H9 (cell line): ENCODE data around the gene SELENOV. TPM values are rescaled to one million over a fixed set of nuclear protein-coding genes. Genes with fewer than 3 reads are reported as not detected.

Experiments used
- DNase-seq: peaks from one replicate; pipeline ENCODE4 v3.0.0-alpha.2; 2017
- H2AFZ ChIP-seq: one replicate; pipeline ENCODE4 v1.6.1; 2013; ENCODE audit warnings: mild to moderate bottlenecking, low read length, control low read depth, moderate library complexity
- H2AK5ac ChIP-seq: 2 replicates; pipeline ENCODE4 v1.6.1; 2013; ENCODE audit warnings: low read length, control low read depth, mixed read lengths; ENCODE audit not compliant: insufficient read length
- H2BK120ac ChIP-seq: one replicate; pipeline ENCODE4 v1.6.1; 2013; ENCODE audit warnings: low read depth, mild to moderate bottlenecking, low read length, control low read depth, inconsistent platforms; ENCODE audit not compliant: poor library complexity, severe bottlenecking
- H2BK12ac ChIP-seq: 2 replicates; pipeline ENCODE4 v1.6.1; 2013; ENCODE audit warnings: low read length, control low read depth, mixed read lengths, low read depth; ENCODE audit not compliant: insufficient read length
- H2BK15ac ChIP-seq: 2 replicates; pipeline ENCODE4 v1.6.1; 2013; ENCODE audit warnings: low read depth, low read length, control low read depth
- H2BK20ac ChIP-seq: one replicate; pipeline ENCODE4 v1.6.1; 2013; ENCODE audit warnings: low read depth, mild to moderate bottlenecking, low read length, control low read depth, inconsistent platforms; ENCODE audit not compliant: poor library complexity, severe bottlenecking
- H2BK5ac ChIP-seq: 2 replicates; pipeline ENCODE4 v1.6.1; 2013; ENCODE audit warnings: low read length, control low read depth, mixed read lengths; ENCODE audit not compliant: insufficient read length
- H3K14ac ChIP-seq: 2 replicates; pipeline ENCODE4 v1.6.1; 2013; ENCODE audit warnings: low read length, control low read depth; ENCODE audit not compliant: insufficient read depth
- H3K18ac ChIP-seq: 2 replicates; pipeline ENCODE4 v1.6.1; 2013; ENCODE audit warnings: low read depth, mild to moderate bottlenecking, mixed read lengths, low read length, control low read depth; ENCODE audit not compliant: insufficient read length
- H3K23ac ChIP-seq: 2 replicates; pipeline ENCODE4 v1.6.1; 2013; ENCODE audit warnings: low read length, control low read depth, mixed read lengths, low read depth; ENCODE audit not compliant: insufficient read length
- H3K23me2 ChIP-seq: 2 replicates; pipeline ENCODE4 v1.6.1; 2013; ENCODE audit warnings: low read depth, mild to moderate bottlenecking, mixed read lengths, low read length, control low read depth; ENCODE audit not compliant: insufficient read length, poor library complexity, severe bottlenecking
- H3K27ac ChIP-seq: 2 replicates; pipeline ENCODE4 v1.5.1; 2013; ENCODE audit warnings: low read length, control low read depth, mixed read lengths, low read depth; ENCODE audit not compliant: insufficient read length
- H3K27me3 ChIP-seq: 2 replicates; pipeline ENCODE4 v1.6.1; 2013; ENCODE audit warnings: low read length, control low read depth, inconsistent platforms; ENCODE audit not compliant: insufficient read depth
- H3K4ac ChIP-seq: 2 replicates; pipeline ENCODE4 v1.6.1; 2013; ENCODE audit warnings: low read depth, mild to moderate bottlenecking, control low read depth, inconsistent platforms, low read length, moderate library complexity
- H3K4me1 ChIP-seq: 2 replicates; pipeline ENCODE4 v1.6.1; 2013; ENCODE audit warnings: low read length, control low read depth, inconsistent platforms; ENCODE audit not compliant: insufficient read depth
- H3K4me2 ChIP-seq: 2 replicates; pipeline ENCODE4 v1.6.1; 2013; ENCODE audit warnings: low read length, control low read depth, mixed read lengths; ENCODE audit not compliant: insufficient read length, insufficient read depth
- H3K56ac ChIP-seq: 2 replicates; pipeline ENCODE4 v1.6.1; 2013; ENCODE audit warnings: low read depth, mild to moderate bottlenecking, mixed read lengths, low read length, control low read depth; ENCODE audit not compliant: insufficient read length
- H3K79me1 ChIP-seq: 2 replicates; pipeline ENCODE4 v1.6.1; 2013; ENCODE audit warnings: low read depth, mild to moderate bottlenecking, moderate library complexity, low read length, control low read depth, inconsistent platforms; ENCODE audit not compliant: insufficient read depth, poor library complexity, severe bottlenecking
- H3K79me2 ChIP-seq: 2 replicates; pipeline ENCODE4 v1.6.1; 2013; ENCODE audit warnings: low read length, control low read depth, inconsistent platforms; ENCODE audit not compliant: insufficient read depth
- H3K9ac ChIP-seq: 2 replicates; pipeline ENCODE4 v1.6.1; 2013; ENCODE audit warnings: low read length, control low read depth, mixed read lengths; ENCODE audit not compliant: insufficient read length; ENCODE audit errors: extremely low read depth
- H3K9me3 ChIP-seq: one replicate; pipeline ENCODE4 v1.6.1; 2013; ENCODE audit warnings: low read depth, low read length, inconsistent platforms; ENCODE audit not compliant: control insufficient read depth
- H3T11ph ChIP-seq: one replicate; pipeline ENCODE4 v1.6.1; 2013; ENCODE audit warnings: mild to moderate bottlenecking, low read length, control low read depth, inconsistent platforms
- H4K20me1 ChIP-seq: one replicate; pipeline ENCODE4 v1.6.1; 2013; ENCODE audit not compliant: control insufficient read depth, insufficient read length, insufficient read depth
- H4K5ac ChIP-seq: 2 replicates; pipeline ENCODE4 v1.6.1; 2013; ENCODE audit warnings: low read depth, mild to moderate bottlenecking, mixed read lengths, low read length, control low read depth; ENCODE audit not compliant: insufficient read length
- H4K8ac ChIP-seq: replicated peaks from 2 replicates; pipeline ENCODE4 v1.6.1; 2013; ENCODE audit warnings: low read length, control low read depth, mixed read lengths, low read depth; ENCODE audit not compliant: insufficient read length
- H4K91ac ChIP-seq: 2 replicates; pipeline ENCODE4 v1.6.1; 2013; ENCODE audit warnings: low read depth, mild to moderate bottlenecking, moderate library complexity, mixed read lengths, low read length, control low read depth; ENCODE audit not compliant: insufficient read length
- H3K27ac Mint-ChIP-seq, 3 experiments: 2 replicates in 2 of 3; 3 replicates in 1 of 3; pipeline ENCODE4 v1.8.0; 2020 to 2021; ENCODE audit warnings: mixed read lengths in 3 of 3, mild to moderate bottlenecking in 1 of 3, moderate library complexity in 1 of 3
- H3K27me3 Mint-ChIP-seq: 2 replicates; pipeline ENCODE4 v1.8.0; 2021; ENCODE audit warnings: low read depth, mild to moderate bottlenecking, moderate library complexity, mixed read lengths
- H3K36me3 Mint-ChIP-seq, 3 experiments: 2 replicates in 2 of 3; 3 replicates in 1 of 3; pipeline ENCODE4 v1.8.0; 2020 to 2021; ENCODE audit warnings: low read depth in 3 of 3, mixed read lengths in 3 of 3; ENCODE audit not compliant: insufficient read depth in 1 of 3
- H3K4me1 Mint-ChIP-seq, 2 experiments: 2 replicates each; pipeline ENCODE4 v1.8.0; 2020; ENCODE audit warnings: mixed read lengths in 2 of 2
- H3K4me3 Mint-ChIP-seq, 2 experiments: 2 replicates in 1 of 2; 3 replicates in 1 of 2; pipeline ENCODE4 v1.8.0; 2020 to 2021; ENCODE audit warnings: mild to moderate bottlenecking in 2 of 2, mixed read lengths in 2 of 2, moderate library complexity in 1 of 2
- H3K9me3 Mint-ChIP-seq, 2 experiments: 2 replicates in 1 of 2; 3 replicates in 1 of 2; pipeline ENCODE4 v1.8.0; 2020; ENCODE audit warnings: mild to moderate bottlenecking in 2 of 2, mixed read lengths in 2 of 2, moderate library complexity in 1 of 2
- WGBS: extraction: QIAGEN DNeasy Blood & Tissue Kit; methylation state at CpG from one replicate; pipeline ENCODE4 v1.1.7; 2013; ENCODE audit warnings: missing lambda C conversion rate, low lambda C conversion rate, mixed read lengths; ENCODE audit not compliant: insufficient read length; ENCODE audit errors: extremely low coverage; 5-methylcytosine and 5-hydroxymethylcytosine counted together
- total RNA-seq: library from RNA; stranded (reverse); gene quantifications from 2 replicates; pipeline ENCODE4 v1.2.1, GENCODE V29; 2021
- TF ChIP-seq, protein P1 (sequence below): fragments of 200-600 bp; sonication (generic); conservative IDR thresholded peaks from 3 replicates; pipeline ENCODE4 v1.8.0; 2021; ENCODE audit warnings: antibody characterized with exemption, mild to moderate bottlenecking

The SELENOV gene
- total RNA-seq, 1 experiment from 2014 or later: 6.9 TPM

DNA sequence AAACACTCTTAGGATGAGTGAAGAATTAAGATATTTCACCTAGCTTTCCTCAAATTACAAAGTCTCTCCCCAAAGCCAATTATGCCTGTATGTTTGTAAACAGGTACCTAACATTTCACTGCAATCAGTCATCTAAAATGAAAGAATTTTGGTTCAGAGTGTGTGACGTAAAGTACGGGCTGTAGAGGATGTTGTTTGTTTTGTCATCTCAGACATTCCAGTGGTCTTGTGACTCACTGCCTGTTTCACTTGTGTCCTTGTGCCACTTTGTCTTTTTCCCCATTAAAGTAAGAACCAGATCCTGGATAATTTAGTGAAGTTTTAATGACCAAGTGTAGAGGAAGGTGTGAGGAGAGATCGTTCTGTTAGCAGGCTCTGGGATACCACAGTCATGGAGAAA is 53.7 kb downstream of the SELENOV start:
- no peak overlapping the region for H4K8ac ChIP-seq
- H3K56ac ChIP-seq: no peak overlapping the region
- H2BK120ac ChIP-seq: no peak overlapping the region
- Mint-ChIP-seq H3K4me1 (peaks cover 0 to under 1% of the 10 kb centered on the region in 2 experiments; a peak in 1 of 4 replicates), H3K27me3 (peaks cover 37% of the 10 kb centered on the region), H3K9me3 (peaks cover 9 to 16% of the 10 kb centered on the region in 2 experiments), H3K27ac (no peak overlapping the region), H3K4me3 (no peak overlapping the region), H3K36me3 (no peaks in the 10 kb centered on the region)
- no peaks in the 10 kb centered on the region for H3K9me3 ChIP-seq
- no peaks in the 10 kb centered on the region for H4K20me1 ChIP-seq
- H2BK12ac ChIP-seq: no peak overlapping the region
- H2AFZ ChIP-seq: no peak overlapping the region
- H3K4ac ChIP-seq: no peak overlapping the region
- no peak overlapping the region for H3K14ac ChIP-seq
- no peak overlapping the region for H3K27ac ChIP-seq
- no peak overlapping the region for H3K9ac ChIP-seq
- no peak overlapping the region for H2BK15ac ChIP-seq
- TF ChIP-seq, protein P1, sequence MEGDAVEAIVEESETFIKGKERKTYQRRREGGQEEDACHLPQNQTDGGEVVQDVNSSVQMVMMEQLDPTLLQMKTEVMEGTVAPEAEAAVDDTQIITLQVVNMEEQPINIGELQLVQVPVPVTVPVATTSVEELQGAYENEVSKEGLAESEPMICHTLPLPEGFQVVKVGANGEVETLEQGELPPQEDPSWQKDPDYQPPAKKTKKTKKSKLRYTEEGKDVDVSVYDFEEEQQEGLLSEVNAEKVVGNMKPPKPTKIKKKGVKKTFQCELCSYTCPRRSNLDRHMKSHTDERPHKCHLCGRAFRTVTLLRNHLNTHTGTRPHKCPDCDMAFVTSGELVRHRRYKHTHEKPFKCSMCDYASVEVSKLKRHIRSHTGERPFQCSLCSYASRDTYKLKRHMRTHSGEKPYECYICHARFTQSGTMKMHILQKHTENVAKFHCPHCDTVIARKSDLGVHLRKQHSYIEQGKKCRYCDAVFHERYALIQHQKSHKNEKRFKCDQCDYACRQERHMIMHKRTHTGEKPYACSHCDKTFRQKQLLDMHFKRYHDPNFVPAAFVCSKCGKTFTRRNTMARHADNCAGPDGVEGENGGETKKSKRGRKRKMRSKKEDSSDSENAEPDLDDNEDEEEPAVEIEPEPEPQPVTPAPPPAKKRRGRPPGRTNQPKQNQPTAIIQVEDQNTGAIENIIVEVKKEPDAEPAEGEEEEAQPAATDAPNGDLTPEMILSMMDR: no peak
- H2BK20ac ChIP-seq: no peak overlapping the region
- no peak overlapping the region for H3T11ph ChIP-seq
- peak overlapping the region; percentile 70 for H4K5ac ChIP-seq
- H3K79me2 ChIP-seq: no peaks in the 10 kb centered on the region
- 0 out of 2 replicates have a peak, but pooled peaks cover 2% of the 10 kb centered on the region for H3K27me3 ChIP-seq
- no peaks in the 10 kb centered on the region for H3K79me1 ChIP-seq
- H2BK5ac ChIP-seq: no peak overlapping the region
- no peak overlapping the region for H4K91ac ChIP-seq
- H3K4me2 ChIP-seq: no peak overlapping the region
- no CpG with 5 or more reads among the region's 3 CpGs for WGBS
- H3K4me1 ChIP-seq: no peaks in the 10 kb centered on the region
- no peak overlapping the region for H3K18ac ChIP-seq
- H3K23ac ChIP-seq: no peak overlapping the region
- H3K23me2 ChIP-seq: no peaks in the 10 kb centered on the region
- DNase-seq: no peak
- no peak overlapping the region for H2AK5ac ChIP-seq

Other genes starting within 250 kb of the SELENOV start
- not detected in 2 replicates for gene IFNL2, start 246.7 kb upstream of the SELENOV start, total RNA-seq
- not detected in 2 replicates for gene IFNL1, start 218.7 kb upstream of the SELENOV start, total RNA-seq
- gene LRFN1, start 194.3 kb upstream of the SELENOV start, total RNA-seq: 4.2 and 4.5 TPM in 2 replicates
- gene GMFG, start 179.1 kb upstream of the SELENOV start, total RNA-seq: 0.48 TPM in 1 of 2 replicates, not detected in the other
- gene SAMD4B, start 172.7 kb upstream of the SELENOV start, total RNA-seq: 134 and 135 TPM in 2 replicates
- 34.9 and 38.0 TPM in 2 replicates for gene PAF1, start 124.0 kb upstream of the SELENOV start, total RNA-seq
- 48.3 and 49.2 TPM in 2 replicates for gene MED29, start 123.8 kb upstream of the SELENOV start, total RNA-seq
- gene ZFP36, start 108.3 kb upstream of the SELENOV start, total RNA-seq: 14.6 and 15.4 TPM in 2 replicates
- gene PLEKHG2, start 102.5 kb upstream of the SELENOV start, total RNA-seq: 167 and 170 TPM in 2 replicates
- 2,711 and 2,810 TPM in 2 replicates for gene RPS16, start 79.2 kb upstream of the SELENOV start, total RNA-seq
- gene SUPT5H, start 69.6 kb upstream of the SELENOV start, total RNA-seq: 141 and 145 TPM in 2 replicates
- 121 and 128 TPM in 2 replicates for gene TIMM50, start 34.3 kb upstream of the SELENOV start, total RNA-seq
- gene DLL3, start 16.2 kb upstream of the SELENOV start, total RNA-seq: 2.4 and 2.5 TPM in 2 replicates
- gene EID2B, start 17.7 kb downstream of the SELENOV start, total RNA-seq: 2.1 and 2.2 TPM in 2 replicates
- 18.8 and 18.9 TPM in 2 replicates for gene EID2, start 25.0 kb downstream of the SELENOV start, total RNA-seq
- gene LGALS13, start 87.4 kb downstream of the SELENOV start, total RNA-seq: not detected in 2 replicates
- not detected in 2 replicates for gene LGALS16, start 140.8 kb downstream of the SELENOV start, total RNA-seq
- gene LGALS14, start 189.3 kb downstream of the SELENOV start, total RNA-seq: not detected in 2 replicates
- 0.39 and 0.88 TPM in 2 replicates for gene CLC, start 222.9 kb downstream of the SELENOV start, total RNA-seq